Choroid plexus epithelial cell (primary cell): ENCODE data around the gene CDKN2AIP.
A peak's percentile ranks its signal among the peaks of the same experiment; 100 is the strongest.
"Not testable (repeated sequence)": the region's sequence is repeated elsewhere in the genome, so short reads cannot be mapped to it uniquely, and the experiment has no call there.

ENCODE experiments used
- DNase-seq: peaks from one replicate; pipeline ENCODE4 v3.0.0-alpha.2; 2010; ENCODE audit warnings: low read depth
- H3K4me3 ChIP-seq: 2 replicates; pipeline ENCODE4 v1.5.1; 2011; ENCODE audit warnings: low read depth, mild to moderate bottlenecking, control low read depth, low read length, moderate library complexity
- CTCF ChIP-seq: conservative IDR thresholded peaks from 2 replicates; pipeline ENCODE4 v1.5.1; 2011; ENCODE audit warnings: low read depth, mild to moderate bottlenecking, control low read depth, inconsistent platforms, low read length, moderate library complexity

Gene CDKN2AIP

GRCh38 chr4:183430317-183430993, 14.0 kb upstream of the CDKN2AIP start:
- DNase-seq, result peak; percentile 47
- TF ChIP-seq CTCF, result peak; percentile 13
- no peak overlapping the region for H3K4me3 ChIP-seq

- no peak for DNase-seq
- TF ChIP-seq CTCF, result no peak
- H3K4me3 ChIP-seq, result no peak overlapping the region
Measured at GRCh38 chr4:183430994-183431347, 13.5 kb upstream of the CDKN2AIP start.

GRCh38 chr4:183431614-183432013, 12.8 kb upstream of the CDKN2AIP start:
- TF ChIP-seq CTCF, result no peak
- no peak overlapping the region for H3K4me3 ChIP-seq
- DNase-seq, result no peak

GRCh38 chr4:183433183-183433582, 11.3 kb upstream of the CDKN2AIP start:
- H3K4me3 ChIP-seq, DNase-seq: not testable (repeated sequence)

- H3K4me3 ChIP-seq, result no peak overlapping the region
- DNase-seq, result no peak
- no peak for TF ChIP-seq CTCF
Measured at GRCh38 chr4:183434264-183434663, 10.2 kb upstream of the CDKN2AIP start.

- TF ChIP-seq CTCF, result no peak
- no peak for DNase-seq
- H3K4me3 ChIP-seq, result no peak overlapping the region
Measured at GRCh38 chr4:183434666-183435190, 9.7 kb upstream of the CDKN2AIP start.

- no peak for DNase-seq
- TF ChIP-seq CTCF, result no peak
Measured at GRCh38 chr4:183435803-183436202, 8.6 kb upstream of the CDKN2AIP start.

More at GRCh38 chr4:183435803-183436202, 8.6 kb upstream of the CDKN2AIP start:
- no peak overlapping the region for H3K4me3 ChIP-seq
